ENCODE measurements around the gene INHA. TPM values are rescaled to one million over a fixed set of nuclear protein-coding genes. Genes with fewer than 3 reads are reported as not detected.

Gene INHA
- total RNA-seq, 1 experiment from 2014 or later = not detected

DNA sequence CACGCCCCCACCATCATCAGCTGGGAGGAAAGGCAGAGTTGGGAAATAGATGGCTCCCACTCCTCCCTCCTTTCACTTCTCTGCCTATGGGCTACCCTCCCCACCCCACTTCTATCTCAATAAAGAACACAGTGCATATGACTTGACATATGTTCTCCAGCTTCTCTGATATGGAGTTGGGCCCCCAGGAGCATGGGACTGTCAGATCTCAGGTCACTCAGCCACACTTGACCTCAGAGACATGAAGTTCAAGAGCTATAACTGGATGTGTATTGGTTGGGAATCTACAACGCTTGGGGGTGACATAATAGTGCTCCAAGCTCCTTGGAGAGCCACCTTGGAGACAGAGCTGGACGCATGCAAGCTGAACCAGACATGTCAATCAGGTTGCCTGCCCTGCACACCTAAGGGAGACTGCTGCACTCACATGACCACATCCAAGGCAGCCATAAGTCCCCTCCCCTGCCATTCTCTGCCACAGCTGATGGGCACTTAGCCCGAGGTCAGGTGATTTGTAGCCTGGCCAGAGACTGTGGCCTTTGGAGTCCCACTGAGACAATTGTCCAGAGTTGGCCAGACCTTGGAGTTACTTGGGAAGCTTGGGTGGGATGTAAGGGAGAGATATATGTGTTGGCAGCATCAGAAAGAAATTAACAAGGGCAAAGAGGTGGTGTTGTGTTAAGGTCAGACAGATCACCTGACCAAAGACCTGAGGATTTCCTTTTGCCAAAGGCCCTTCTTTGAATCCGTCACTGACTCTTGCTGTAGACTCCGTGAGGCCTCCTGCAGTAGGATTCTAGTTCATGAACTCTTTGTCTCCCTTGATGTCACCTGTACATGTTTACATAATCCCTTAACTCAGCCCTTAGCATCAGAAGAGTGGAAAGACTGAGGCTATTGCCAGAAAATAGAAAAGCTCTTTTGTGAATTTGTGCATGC lies 3.7 kb downstream of the INHA start (continued):
- TF ChIP-seq ATF3 (IDR thresholded peaks at IDR 0.05) = no peak
- no peak for TF ChIP-seq EGR1 (IDR thresholded peaks at IDR 0.05; ENCODE audit: low read depth)
- no peak for TF ChIP-seq TCF7L2 (IDR thresholded peaks at IDR 0.05; ENCODE audit: borderline replicate concordance, extremely low read depth, insufficient read depth, insufficient read length)
- no peak for TF ChIP-seq SP1 (IDR thresholded peaks at IDR 0.05; ENCODE audit: low read depth)
- TF ChIP-seq POLR2A (IDR thresholded peaks at IDR 0.05; ENCODE audit: borderline replicate concordance, extremely low read depth, insufficient read depth, insufficient read length) = no peak
- TF ChIP-seq RAD21 (IDR thresholded peaks at IDR 0.05; ENCODE audit: low read depth) = no peak
- no peak for TF ChIP-seq SIN3A (IDR thresholded peaks at IDR 0.05; ENCODE audit: low read depth)
- TF ChIP-seq ZBTB33 (IDR thresholded peaks at IDR 0.05; ENCODE audit: extremely low read depth, insufficient replicate concordance, low read length) = no peak

- POLR2A ChIA-PET = no interaction called here
- no peak for DNase-seq (ENCODE audit: low read depth, low spot score)
- TF ChIP-seq MAX (IDR thresholded peaks at IDR 0.05) (no peak), EGR1 (IDR thresholded peaks at IDR 0.05; ENCODE audit: low read depth) (no peak), CEBPB (IDR thresholded peaks at IDR 0.05; ENCODE audit: low read depth) (no peak), SRF (IDR thresholded peaks at IDR 0.05; ENCODE audit: low read depth) (no peak), POLR2A (IDR thresholded peaks at IDR 0.05; ENCODE audit: borderline replicate concordance, extremely low read depth, insufficient read depth, insufficient read length) (no peak), CTCF (IDR thresholded peaks at IDR 0.05 in 2 of 3, conservative IDR thresholded peaks at IDR 0.05 in 1 of 3; ENCODE audit: borderline replicate concordance in 1 of 3, insufficient read depth in 1 of 3, low read depth in 2 of 3, low read length in 2 of 3) (no peak)
- TF ChIP-seq, protein P1, sequence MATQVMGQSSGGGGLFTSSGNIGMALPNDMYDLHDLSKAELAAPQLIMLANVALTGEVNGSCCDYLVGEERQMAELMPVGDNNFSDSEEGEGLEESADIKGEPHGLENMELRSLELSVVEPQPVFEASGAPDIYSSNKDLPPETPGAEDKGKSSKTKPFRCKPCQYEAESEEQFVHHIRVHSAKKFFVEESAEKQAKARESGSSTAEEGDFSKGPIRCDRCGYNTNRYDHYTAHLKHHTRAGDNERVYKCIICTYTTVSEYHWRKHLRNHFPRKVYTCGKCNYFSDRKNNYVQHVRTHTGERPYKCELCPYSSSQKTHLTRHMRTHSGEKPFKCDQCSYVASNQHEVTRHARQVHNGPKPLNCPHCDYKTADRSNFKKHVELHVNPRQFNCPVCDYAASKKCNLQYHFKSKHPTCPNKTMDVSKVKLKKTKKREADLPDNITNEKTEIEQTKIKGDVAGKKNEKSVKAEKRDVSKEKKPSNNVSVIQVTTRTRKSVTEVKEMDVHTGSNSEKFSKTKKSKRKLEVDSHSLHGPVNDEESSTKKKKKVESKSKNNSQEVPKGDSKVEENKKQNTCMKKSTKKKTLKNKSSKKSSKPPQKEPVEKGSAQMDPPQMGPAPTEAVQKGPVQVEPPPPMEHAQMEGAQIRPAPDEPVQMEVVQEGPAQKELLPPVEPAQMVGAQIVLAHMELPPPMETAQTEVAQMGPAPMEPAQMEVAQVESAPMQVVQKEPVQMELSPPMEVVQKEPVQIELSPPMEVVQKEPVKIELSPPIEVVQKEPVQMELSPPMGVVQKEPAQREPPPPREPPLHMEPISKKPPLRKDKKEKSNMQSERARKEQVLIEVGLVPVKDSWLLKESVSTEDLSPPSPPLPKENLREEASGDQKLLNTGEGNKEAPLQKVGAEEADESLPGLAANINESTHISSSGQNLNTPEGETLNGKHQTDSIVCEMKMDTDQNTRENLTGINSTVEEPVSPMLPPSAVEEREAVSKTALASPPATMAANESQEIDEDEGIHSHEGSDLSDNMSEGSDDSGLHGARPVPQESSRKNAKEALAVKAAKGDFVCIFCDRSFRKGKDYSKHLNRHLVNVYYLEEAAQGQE (IDR thresholded peaks at IDR 0.05; ENCODE audit: low read depth) = no peak
Observed at GRCh38 chr2:219576505-219577388, 4.6 kb downstream of the INHA start.

More at GRCh38 chr2:219576505-219577388, 4.6 kb downstream of the INHA start:
- no peaks in the 10 kb centered on the region for H3K27me3 ChIP-seq (ENCODE audit: insufficient read depth, low read length)
- H3K4me1 ChIP-seq (ENCODE audit: control insufficient read depth in 1 of 2, insufficient read depth in 2 of 2, low read length in 2 of 2) = no peaks in the 10 kb centered on the region
- no peaks in the 10 kb centered on the region for H3K9me2 ChIP-seq (ENCODE audit: insufficient read depth)
- H3K27ac ChIP-seq (ENCODE audit: low read depth, low read length) = no peak overlapping the region
- no TSS peak for BruUV-seq (replicated peaks)
- H3K9me3 ChIP-seq (ENCODE audit: control insufficient read depth in 1 of 2, insufficient read depth in 1 of 2, low read depth in 1 of 2, low read length in 2 of 2) = no peaks in the 10 kb centered on the region
- ATAC-seq = no peak
- RAD21 ChIA-PET (ENCODE audit: low non-redundant PET in 1 of 2, low total read pairs in 2 of 2, uncharacterized antibody in 2 of 2, unreplicated experiment in 2 of 2) = no interaction called here
- H2AFZ ChIP-seq (ENCODE audit: low read depth, low read length, poor library complexity, severe bottlenecking) = no peak overlapping the region
- no peaks in the 10 kb centered on the region for H3K36me3 ChIP-seq (ENCODE audit: control insufficient read depth in 1 of 2, insufficient read depth in 2 of 2, low read length in 2 of 2)
- H3K9ac ChIP-seq (ENCODE audit: low read length) = no peak overlapping the region
- no peaks in the 10 kb centered on the region for H3K79me2 ChIP-seq (ENCODE audit: insufficient read depth, low read length)
- CTCF ChIA-PET = no interaction called here
- H4K20me1 ChIP-seq (ENCODE audit: insufficient read depth) = no peaks in the 10 kb centered on the region
- no peak overlapping the region for H3K4me2 ChIP-seq (ENCODE audit: low read length)
- intact Hi-C loops (cut with micrococcal nuclease) = no loop called here
- no peak overlapping the region for H3K4me3 ChIP-seq (replicated peaks in 1 of 2; ENCODE audit: low read depth in 1 of 2, low read length in 2 of 2)

All from HCT116 (cell line).